ENCODE data around the gene ARG1. TPM values are rescaled to one million over a fixed set of nuclear protein-coding genes. Genes with fewer than 3 reads are reported as not detected.

The ARG1 gene
- total and polyA plus RNA-seq, 2 of the 8 experiments (the other 6 are each of a cell fraction or from before 2014, with no cell fraction given), result not detected

- TF ChIP-seq CHD7 (IDR thresholded peaks at IDR 0.05; ENCODE audit: insufficient replicate concordance, low read length) (no peak), EZH2 (IDR thresholded peaks at IDR 0.05; ENCODE audit: low read depth, low read length, severe bottlenecking) (no peak), MAX (IDR thresholded peaks at IDR 0.05) (no peak), SRF (IDR thresholded peaks at IDR 0.05; ENCODE audit: low read depth, low read length) (no peak), KDM1A (IDR thresholded peaks at IDR 0.05; ENCODE audit: borderline replicate concordance, low read length) (no peak), SP4 (IDR thresholded peaks at IDR 0.05; ENCODE audit: low read length) (no peak), RFX5 (IDR thresholded peaks at IDR 0.05; ENCODE audit: borderline replicate concordance, low read depth, low read length) (no peak), GABPA (IDR thresholded peaks at IDR 0.05; ENCODE audit: borderline replicate concordance, insufficient read depth, low read length) (no peak), TAF7 (optimal IDR thresholded peaks at IDR 0.05; ENCODE audit: borderline replicate concordance, low read depth, low read length) (no peak)
Observed at GRCh38 chr6:131548441-131548840, 24.6 kb upstream of the ARG1 start (continued).

All from H1 (cell line).